HL-60 (cell line): ENCODE measurements around the gene MANSC4.

Source experiments
- DNase-seq, 2 experiments: peaks; one replicate each; pipeline ENCODE4 v3.0.0-alpha.2; 2010 to 2020; ENCODE audit warnings: low read depth in 1 of 2, low spot score in 1 of 2
- H3K27ac ChIP-seq: fragments of 250-450 bp; sonication (Bioruptor Pico); replicated peaks from 2 replicates; pipeline ENCODE4 v1.5.1; 2020; ENCODE audit warnings: mild to moderate bottlenecking, moderate library complexity
- H3K27me3 ChIP-seq: fragments of 250-450 bp; sonication (Bioruptor Pico); 2 replicates; pipeline ENCODE4 v1.5.1; 2021; ENCODE audit warnings: mild to moderate bottlenecking, moderate library complexity; ENCODE audit not compliant: insufficient read depth, poor library complexity, severe bottlenecking
- H3K4me3 ChIP-seq: replicated peaks from 2 replicates; pipeline ENCODE4 v1.5.1; 2011; ENCODE audit warnings: mild to moderate bottlenecking, control low read depth, low read length; ENCODE audit not compliant: insufficient read depth
- CTCF ChIP-seq: IDR thresholded peaks from one replicate; pipeline ENCODE4 v1.5.1; 2011; ENCODE audit warnings: low read length, control low read depth, inconsistent platforms; ENCODE audit not compliant: insufficient read depth
- GABPA ChIP-seq: IDR thresholded peaks from 2 replicates; pipeline ENCODE4 v1.6.1; 2012; ENCODE audit warnings: low read depth
- POLR2AphosphoS5 ChIP-seq: IDR thresholded peaks from 2 replicates; pipeline ENCODE4 v1.6.1; 2012; ENCODE audit warnings: low read depth
- REST ChIP-seq: IDR thresholded peaks from 2 replicates; pipeline ENCODE4 v1.6.1; 2012; ENCODE audit warnings: low read depth; ENCODE audit not compliant: insufficient replicate concordance
- SPI1 ChIP-seq: IDR thresholded peaks from 2 replicates; pipeline ENCODE4 v1.6.1; 2012; ENCODE audit warnings: low read depth, mild to moderate bottlenecking, borderline replicate concordance
- long read RNA-seq: library from polyadenylated mRNA; unstranded; transcript quantifications from one replicate; pipeline ENCODE4 v2.0.0, GENCODE V29; 2020

The MANSC4 gene
- long read RNA-seq: 0 reads

- peak within 1 kb of the TSS; percentile 66 for H3K27ac ChIP-seq
- H3K27me3 ChIP-seq: no peaks in the 10 kb centered on the region
- DNase-seq: peak; percentile 35 to 73
- TF ChIP-seq GABPA: no peak; the same call in 1 of the 2 replicates
- TF ChIP-seq REST: no peak
- no peak for TF ChIP-seq CTCF
- peak; percentile 46 for TF ChIP-seq POLR2AphosphoS5
- TF ChIP-seq SPI1: peak; percentile 28; the same call in 1 of the 2 replicates
- peak within 1 kb of the TSS; percentile 81 for H3K4me3 ChIP-seq
These were observed at the start of gene MANSC4, which contains the start of gene KLHL42 for GRCh38 chr12:27779920-27780611. TSS of gene MANSC4 (minus strand) at chr12:27780236. CDS start at chr12:27771276, 8,960 bp downstream. TSS of gene KLHL42 (plus strand) at chr12:27780233. CDS start at chr12:27780331, 98 bp downstream.

DNA sequence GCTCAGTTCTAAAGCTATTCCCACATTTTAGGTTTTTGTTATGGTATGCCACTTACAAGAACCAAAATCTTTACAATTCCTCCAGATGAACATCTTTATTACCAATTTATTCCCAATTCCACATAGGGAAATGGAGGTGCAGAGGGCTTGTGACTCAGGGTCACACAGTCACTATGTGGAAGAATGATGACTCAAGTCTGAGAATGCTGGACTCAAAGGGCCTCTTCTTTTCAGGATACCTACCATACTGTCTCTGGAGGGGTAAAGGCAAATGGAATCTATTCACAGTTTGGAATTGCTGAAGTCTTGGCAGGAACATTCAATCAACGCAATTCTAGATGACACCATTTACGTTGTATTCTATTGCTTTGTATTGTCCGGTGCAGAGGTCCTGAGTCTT, 48.2 kb upstream of the MANSC4 start:
- DNase-seq: no peak
- Histone ChIP-seq H3K27ac (no peak overlapping the region), H3K27me3 (no peaks in the 10 kb centered on the region)

More for the DNA sequence above, 48.2 kb upstream of the MANSC4 start:
- no peak overlapping the region for H3K4me3 ChIP-seq
- TF ChIP-seq POLR2AphosphoS5 (no peak), CTCF (no peak), REST (no peak), SPI1 (no peak)
